ENCODE results near the gene EHD2.
"Not testable (repeated sequence)": the region's sequence is repeated elsewhere in the genome, so short reads cannot be mapped to it uniquely, and the experiment has no call there.

EHD2 gene

DNA sequence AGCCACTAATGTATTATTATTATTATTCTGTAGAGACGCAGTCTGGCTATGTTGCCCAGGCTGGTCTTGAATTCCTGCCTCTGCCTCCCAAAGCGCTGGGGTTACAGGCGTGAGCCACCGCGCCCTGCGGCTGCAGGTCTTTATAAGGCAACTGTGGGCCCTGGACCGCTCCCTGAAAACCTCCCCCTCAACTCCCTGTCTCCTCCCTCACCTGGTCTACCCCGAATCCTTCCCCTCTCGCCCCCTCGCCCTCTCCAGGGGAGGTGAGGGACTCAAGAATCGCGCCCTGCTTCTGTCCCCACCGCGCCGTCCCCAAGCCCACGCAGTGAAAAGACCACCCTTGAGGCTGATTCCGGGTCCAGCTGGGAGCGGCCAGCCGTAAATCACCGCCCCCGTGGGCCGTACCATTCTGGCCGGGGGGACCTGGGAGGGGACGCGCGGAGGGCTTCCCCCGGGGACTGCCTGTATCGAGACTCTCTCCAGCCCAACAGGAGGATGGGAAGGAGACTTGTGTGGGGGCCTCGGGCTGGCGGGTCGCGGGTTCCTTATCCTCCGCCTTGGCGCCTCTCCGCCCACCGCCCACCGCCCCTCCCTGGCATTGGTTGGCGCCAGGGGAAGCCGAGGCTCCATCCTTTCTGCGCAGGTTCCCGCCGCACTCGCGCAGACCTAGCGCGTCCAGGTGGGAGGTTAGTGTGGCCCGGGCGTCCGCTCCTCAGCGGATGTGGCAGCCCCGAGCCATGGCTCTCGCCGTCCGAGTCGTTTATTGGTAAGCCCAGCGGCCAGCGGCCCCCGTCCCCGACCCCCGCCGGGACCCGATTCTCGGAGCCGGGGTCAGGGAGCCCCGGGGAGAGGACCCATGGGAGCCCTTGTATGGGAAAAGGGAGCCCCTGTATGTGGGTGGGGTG is 65.1 kb downstream of the EHD2 start, which contains the start of gene SELENOW:
TSS of gene SELENOW (plus strand) at position 655 of the 905 bp plus-strand sequence. CDS start at position 738, 83 bp downstream.
- in situ Hi-C loops (cut with MboI; ENCODE audit: low sequenced_read_pairs, unreplicated experiment) = no loop called here
- DNase-seq (ENCODE audit: low spot score) = peak; percentile 97
- TF ChIP-seq, protein P1, sequence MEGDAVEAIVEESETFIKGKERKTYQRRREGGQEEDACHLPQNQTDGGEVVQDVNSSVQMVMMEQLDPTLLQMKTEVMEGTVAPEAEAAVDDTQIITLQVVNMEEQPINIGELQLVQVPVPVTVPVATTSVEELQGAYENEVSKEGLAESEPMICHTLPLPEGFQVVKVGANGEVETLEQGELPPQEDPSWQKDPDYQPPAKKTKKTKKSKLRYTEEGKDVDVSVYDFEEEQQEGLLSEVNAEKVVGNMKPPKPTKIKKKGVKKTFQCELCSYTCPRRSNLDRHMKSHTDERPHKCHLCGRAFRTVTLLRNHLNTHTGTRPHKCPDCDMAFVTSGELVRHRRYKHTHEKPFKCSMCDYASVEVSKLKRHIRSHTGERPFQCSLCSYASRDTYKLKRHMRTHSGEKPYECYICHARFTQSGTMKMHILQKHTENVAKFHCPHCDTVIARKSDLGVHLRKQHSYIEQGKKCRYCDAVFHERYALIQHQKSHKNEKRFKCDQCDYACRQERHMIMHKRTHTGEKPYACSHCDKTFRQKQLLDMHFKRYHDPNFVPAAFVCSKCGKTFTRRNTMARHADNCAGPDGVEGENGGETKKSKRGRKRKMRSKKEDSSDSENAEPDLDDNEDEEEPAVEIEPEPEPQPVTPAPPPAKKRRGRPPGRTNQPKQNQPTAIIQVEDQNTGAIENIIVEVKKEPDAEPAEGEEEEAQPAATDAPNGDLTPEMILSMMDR (IDR thresholded peaks at IDR 0.05; ENCODE audit: borderline replicate concordance, control extremely low read depth, extremely low read depth, insufficient read depth, missing control alignments) = no peak

DNA sequence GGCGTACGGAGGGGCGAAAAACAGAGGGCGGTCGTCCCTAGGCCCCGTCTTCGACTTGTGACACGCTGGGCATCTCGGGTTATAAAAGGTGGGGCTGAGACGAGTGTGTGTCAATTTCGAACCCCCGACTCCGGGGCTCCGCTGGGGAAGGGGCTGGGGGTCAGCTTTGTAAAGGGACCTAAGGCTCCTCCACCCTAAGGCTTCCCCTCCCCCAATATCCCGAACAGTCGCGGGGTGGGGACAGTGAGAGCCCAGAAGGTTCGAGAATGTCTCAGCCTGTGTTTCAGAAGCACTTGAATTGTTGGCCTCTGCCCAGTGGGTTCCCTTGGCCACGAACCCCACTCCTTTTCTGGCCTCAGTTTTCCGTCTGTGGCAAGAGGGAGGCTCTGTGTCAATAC is 65.7 kb downstream of the EHD2 start:
- in situ Hi-C loops (cut with MboI; ENCODE audit: low sequenced_read_pairs, unreplicated experiment) = no loop called here

DNA sequence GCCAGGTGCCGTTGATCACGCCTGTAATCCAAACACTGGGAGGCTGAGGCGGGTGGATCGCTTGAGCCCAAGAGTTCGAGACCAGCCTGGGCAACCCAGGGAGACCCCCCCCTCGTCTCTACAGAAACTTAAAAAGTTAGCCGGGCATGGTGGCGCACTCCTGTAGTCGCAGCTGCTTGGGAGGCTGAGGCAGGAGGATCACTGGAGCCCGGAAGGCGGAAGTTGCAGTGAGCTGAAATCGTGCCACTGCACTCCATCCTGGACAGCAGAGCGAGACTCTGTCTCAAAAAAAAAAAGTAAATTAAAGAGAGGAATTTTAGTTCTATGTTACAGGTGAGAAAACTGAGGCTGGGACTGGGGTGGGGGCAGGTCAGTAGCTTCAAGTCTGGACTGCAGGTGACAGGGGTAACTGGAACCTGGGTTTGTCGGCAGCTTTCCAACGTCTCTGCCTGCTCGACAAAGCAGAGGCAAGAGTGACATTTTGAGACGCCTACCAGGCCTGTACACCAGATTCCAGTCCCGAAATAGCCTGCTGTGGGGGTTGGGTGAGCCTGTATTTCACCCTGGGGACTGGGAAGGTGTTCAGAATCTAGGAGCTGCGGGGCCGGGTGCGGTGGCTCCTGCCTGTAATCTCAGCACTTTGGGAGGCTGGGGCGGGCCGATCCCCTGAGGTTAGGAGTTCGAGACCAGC is 66.4 kb downstream of the EHD2 start:
- no peak for DNase-seq (ENCODE audit: low spot score)
- TF ChIP-seq, protein P1 (IDR thresholded peaks at IDR 0.05; ENCODE audit: borderline replicate concordance, control extremely low read depth, extremely low read depth, insufficient read depth, missing control alignments) = no peak
- in situ Hi-C loops (cut with MboI; ENCODE audit: low sequenced_read_pairs, unreplicated experiment) = no loop called here

More for the DNA sequence above, 65.7 kb downstream of the EHD2 start:
- TF ChIP-seq, protein P1 (IDR thresholded peaks at IDR 0.05; ENCODE audit: borderline replicate concordance, control extremely low read depth, extremely low read depth, insufficient read depth, missing control alignments) = no peak
- no peak for DNase-seq (ENCODE audit: low spot score)

DNA sequence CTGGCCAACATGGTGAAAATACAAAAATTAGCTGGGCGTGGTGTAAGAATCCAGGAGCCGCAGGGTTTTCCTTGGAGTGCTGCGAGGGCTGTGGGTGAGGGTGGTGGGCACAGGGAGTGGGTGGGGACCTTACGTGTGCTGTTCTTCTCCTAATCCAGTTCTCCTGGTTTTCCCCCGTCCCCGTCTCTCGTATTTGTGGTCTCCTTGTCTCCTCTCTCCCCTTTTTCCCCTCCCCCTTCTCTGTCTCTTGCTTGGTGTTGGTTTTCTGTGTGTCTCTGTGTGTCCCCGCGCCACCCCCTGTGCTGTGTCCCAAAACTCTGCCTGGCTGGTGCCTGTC is 67.0 kb downstream of the EHD2 start:
- TF ChIP-seq, protein P1 (IDR thresholded peaks at IDR 0.05; ENCODE audit: borderline replicate concordance, control extremely low read depth, extremely low read depth, insufficient read depth, missing control alignments) = no peak
- in situ Hi-C loops (cut with MboI; ENCODE audit: low sequenced_read_pairs, unreplicated experiment) = no loop called here
- no peak for DNase-seq (ENCODE audit: low spot score)

DNA sequence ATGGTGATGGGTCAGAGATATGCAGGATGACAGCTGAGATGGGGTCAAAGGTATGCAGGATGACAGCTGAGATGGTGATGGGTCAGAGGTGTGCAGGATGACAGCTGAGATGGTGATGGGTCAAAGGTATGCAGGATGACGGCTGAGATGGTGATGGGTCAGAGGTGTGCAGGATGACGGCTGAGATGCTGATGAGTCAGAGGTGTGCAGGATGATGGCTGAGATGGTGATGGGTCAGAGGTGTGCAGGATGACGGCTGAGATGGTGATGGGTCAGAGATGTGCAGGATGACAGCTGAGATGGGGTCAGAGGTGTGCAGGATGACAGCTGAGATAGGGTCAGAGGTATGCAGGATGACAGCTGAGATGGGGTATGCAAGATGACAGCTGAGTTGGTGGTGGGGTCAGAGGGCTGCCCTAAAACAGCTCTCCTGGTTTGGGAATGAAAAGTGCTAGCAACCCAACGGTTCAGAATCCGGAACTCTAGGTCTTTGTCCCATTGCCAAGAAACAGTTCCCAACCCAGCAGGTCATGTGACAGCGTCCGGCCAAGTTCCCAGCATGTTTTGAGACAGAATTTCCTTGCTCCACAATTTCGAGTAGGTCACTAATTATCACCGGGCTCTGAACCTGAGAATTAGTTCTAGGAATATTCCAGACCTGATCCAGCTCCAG is 68.5 kb downstream of the EHD2 start:
- no peak for DNase-seq (ENCODE audit: low spot score)
- TF ChIP-seq, protein P1 (IDR thresholded peaks at IDR 0.05; ENCODE audit: borderline replicate concordance, control extremely low read depth, extremely low read depth, insufficient read depth, missing control alignments) = no peak
- in situ Hi-C loops (cut with MboI; ENCODE audit: low sequenced_read_pairs, unreplicated experiment) = no loop called here

DNA sequence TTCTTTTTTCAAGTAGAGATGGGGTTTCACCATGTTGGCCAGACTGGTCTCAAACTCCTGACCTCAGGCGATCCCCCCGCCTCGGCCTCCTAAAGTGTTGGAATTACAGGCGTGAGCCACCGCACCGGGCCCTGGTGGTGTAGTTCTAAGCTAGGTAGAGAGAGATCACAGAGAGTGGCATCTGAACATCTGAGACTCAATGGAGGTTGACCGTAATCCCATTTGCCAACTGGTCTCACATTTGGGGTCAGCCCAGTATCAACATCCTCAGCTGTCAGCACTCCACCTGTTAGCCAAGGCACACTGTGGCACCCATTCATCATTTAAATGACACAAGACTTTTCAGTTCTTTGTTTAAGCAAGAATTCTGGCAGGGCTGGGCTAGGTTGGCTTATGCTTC is 73.3 kb downstream of the EHD2 start:
- in situ Hi-C loops (cut with MboI; ENCODE audit: low sequenced_read_pairs, unreplicated experiment) = no loop called here
- no peak for DNase-seq (ENCODE audit: low spot score)
- TF ChIP-seq, protein P1 (IDR thresholded peaks at IDR 0.05; ENCODE audit: borderline replicate concordance, control extremely low read depth, extremely low read depth, insufficient read depth, missing control alignments) = no peak

DNA sequence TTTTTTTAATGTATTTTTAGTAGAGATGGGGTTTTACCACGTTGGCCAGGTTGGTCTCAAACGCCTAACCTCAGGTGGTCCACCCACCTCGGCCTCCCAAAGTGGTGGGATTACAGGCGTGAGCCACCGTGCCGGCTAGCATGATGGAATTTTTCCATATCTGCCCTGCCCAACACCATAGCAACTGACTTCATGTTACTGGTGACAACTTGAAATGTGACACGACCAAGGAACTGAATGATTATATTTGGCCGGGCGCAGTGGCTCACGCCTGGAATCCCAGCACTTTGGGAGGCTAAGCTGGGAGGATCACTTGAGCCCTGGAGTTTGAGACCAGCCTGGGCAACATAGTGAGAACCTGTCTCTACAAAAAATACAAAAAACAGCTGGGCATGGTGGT is 74.1 kb downstream of the EHD2 start:
- DNase-seq (ENCODE audit: low spot score); in situ Hi-C loops (cut with MboI; ENCODE audit: low sequenced_read_pairs, unreplicated experiment): not testable (repeated sequence)

DNA sequence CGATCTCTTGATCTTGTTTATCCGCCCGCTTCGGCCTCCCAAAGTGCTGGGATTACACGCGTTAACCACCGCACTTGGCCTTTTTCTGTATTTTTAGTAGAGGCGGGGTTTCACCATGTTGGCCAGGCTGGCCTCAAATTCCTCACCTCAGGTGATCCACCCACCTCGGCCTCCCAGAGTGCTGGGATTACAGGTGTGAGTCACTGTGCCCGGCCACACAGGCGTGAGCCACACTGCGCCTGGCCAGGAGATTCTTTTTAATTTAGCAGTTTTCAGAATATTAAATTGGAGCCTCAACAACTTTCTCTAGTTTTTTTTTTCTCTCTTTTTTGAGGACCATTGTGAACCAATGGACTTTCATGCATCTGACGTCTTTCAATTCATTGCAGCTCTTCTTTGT is 76.6 kb downstream of the EHD2 start:
- DNase-seq (ENCODE audit: low spot score); in situ Hi-C loops (cut with MboI; ENCODE audit: low sequenced_read_pairs, unreplicated experiment): not testable (repeated sequence)

Data from GM13976 (cell line).